Measurements from ENCODE around the gene TMEM52B.

- TF ChIP-seq CTCF (IDR thresholded peaks at IDR 0.05) (no peak), POLR2A (IDR thresholded peaks at IDR 0.05) (no peak)
Measured at GRCh38 chr12:10211101-10211939, 32.5 kb downstream of the TMEM52B start.

Measured in adrenal gland (tissue), 5 donors.